GM12873 (cell line): ENCODE measurements around the gene ANXA5.

Source experiments
- CTCF ChIP-seq: IDR thresholded peaks from 2 replicates; pipeline ENCODE4 v1.5.1; 2012; ENCODE audit warnings: low read depth, mild to moderate bottlenecking, moderate library complexity, low read length, control low read depth; ENCODE audit not compliant: insufficient read depth; ENCODE audit errors: missing control alignments

ANXA5 gene

GRCh38 chr4:121688701-121689100 lies 8.1 kb downstream of the ANXA5 start:
- no peak for TF ChIP-seq CTCF

- TF ChIP-seq CTCF = no peak
These were observed 8.5 kb downstream of the ANXA5 start for GRCh38 chr4:121688261-121688660.

- no peak for TF ChIP-seq CTCF
These were observed 10.5 kb downstream of the ANXA5 start for GRCh38 chr4:121686255-121686654.

- TF ChIP-seq CTCF = no peak
These were observed 11.5 kb downstream of the ANXA5 start for GRCh38 chr4:121685257-121685656.

GRCh38 chr4:121684561-121684960 lies 12.2 kb downstream of the ANXA5 start:
- no peak for TF ChIP-seq CTCF

GRCh38 chr4:121684016-121684415 lies 12.8 kb downstream of the ANXA5 start:
- TF ChIP-seq CTCF = no peak

- no peak for TF ChIP-seq CTCF
These were observed 16.2 kb downstream of the ANXA5 start for GRCh38 chr4:121680571-121680970.
